Gastrocnemius medialis (tissue), 4 donors: Measurements from ENCODE around the gene LSM14A.

ENCODE experiments used
- CTCF ChIP-seq, 5 experiments: fragments of 450-650 bp in 3 of 5; fragments of 200-600 bp in 2 of 5; sonication (generic) in 2 of 5; IDR thresholded peaks in 4 of 5; conservative IDR thresholded peaks in 1 of 5; 1 replicate in 4 of 5; 2 replicates in 1 of 5; pipeline ENCODE4 v1.5.1; 2016 to 2019; ENCODE audit warnings: antibody characterized with exemption in 5 of 5, mild to moderate bottlenecking in 3 of 5, moderate library complexity in 3 of 5
- POLR2A ChIP-seq, 2 donors: fragments of 450-650 bp; IDR thresholded peaks; one replicate each; pipeline ENCODE4 v1.6.1; 2017; ENCODE audit warnings: antibody characterized with exemption in 2 of 2, mild to moderate bottlenecking in 2 of 2, moderate library complexity in 2 of 2

DNA sequence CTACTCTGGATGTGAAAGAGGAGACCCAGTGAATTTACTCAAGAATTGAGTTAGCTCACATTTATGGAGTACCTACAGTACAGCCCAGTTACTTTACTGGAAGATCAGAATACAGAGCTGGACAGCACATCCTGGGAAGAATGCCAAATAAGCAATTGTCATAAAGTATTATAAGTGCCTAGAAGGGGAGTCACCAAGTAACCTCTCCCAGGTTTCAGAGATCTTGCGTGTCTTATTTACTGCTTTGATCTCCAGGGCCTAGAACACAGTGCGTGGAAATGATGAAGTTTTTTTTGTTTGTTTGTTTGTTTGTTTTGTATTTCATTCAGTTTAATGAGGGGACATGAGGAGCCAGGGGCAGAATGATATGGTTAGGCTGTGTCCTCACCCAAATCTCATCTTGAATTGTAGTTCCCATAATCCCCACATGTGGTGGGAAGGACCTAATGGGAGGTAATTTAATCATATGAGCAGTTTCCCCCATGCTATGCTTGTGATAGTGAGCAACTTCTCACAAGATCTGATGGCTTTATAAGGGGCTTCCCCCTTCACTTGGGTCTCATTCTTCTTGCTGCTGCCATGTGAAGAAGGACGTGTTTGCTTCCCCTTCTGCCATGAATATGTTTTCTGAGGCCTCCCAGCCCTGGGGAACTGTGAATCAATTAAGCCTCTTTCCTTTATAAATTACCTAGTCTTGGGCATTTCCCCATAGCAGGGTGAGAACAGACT is 87.2 kb downstream of the LSM14A start:
- TF ChIP-seq CTCF (IDR thresholded peaks at IDR 0.05 in 4 of 5, conservative IDR thresholded peaks at IDR 0.05 in 1 of 5), result no peak
- no peak for TF ChIP-seq POLR2A (IDR thresholded peaks at IDR 0.05)
